Stimulated activated memory B cell treated with anti-CD40 and anti-IgM and Interleukin-4, amounts not matched to agents 10 μg/mL and 1 μg/mL and 100 μg/mL, for 72 hours (primary cell): Measurements from ENCODE around the gene PRPH.
"Not testable (repeated sequence)": the region's sequence is repeated elsewhere in the genome, so short reads cannot be mapped to it uniquely, and the experiment has no call there.

ENCODE experiments used
- ATAC-seq: fragments of 150-1000 bp; cut with Tn5 transposase; 2 replicates; pipeline ENCODE4 v1.10.0; 2021
- H3K27ac Mint-ChIP-seq: one replicate; pipeline ENCODE4 v1.8.0; 2022; ENCODE audit warnings: mild to moderate bottlenecking, mixed read lengths
- H3K27me3 Mint-ChIP-seq: one replicate; pipeline ENCODE4 v1.8.0; 2022; ENCODE audit warnings: mixed read lengths
- H3K36me3 Mint-ChIP-seq: one replicate; pipeline ENCODE4 v1.8.0; 2022; ENCODE audit warnings: mixed read lengths
- H3K4me1 Mint-ChIP-seq: one replicate; pipeline ENCODE4 v1.8.0; 2022; ENCODE audit warnings: mixed read lengths
- H3K4me3 Mint-ChIP-seq: one replicate; pipeline ENCODE4 v1.8.0; 2022; ENCODE audit warnings: mild to moderate bottlenecking, moderate library complexity, mixed read lengths
- H3K9me3 Mint-ChIP-seq: one replicate; pipeline ENCODE4 v1.8.0; 2022; ENCODE audit warnings: mixed read lengths

The PRPH gene

GRCh38 chr12:49269191-49269590 lies 25.8 kb upstream of the PRPH start:
- peaks cover 20% of the 10 kb centered on the region for H3K4me1 Mint-ChIP-seq
- not testable (repeated sequence) for H3K27ac Mint-ChIP-seq, H3K27me3 Mint-ChIP-seq, H3K4me3 Mint-ChIP-seq, H3K9me3 Mint-ChIP-seq, ATAC-seq
- H3K36me3 Mint-ChIP-seq = peaks cover 33% of the 10 kb centered on the region

DNA sequence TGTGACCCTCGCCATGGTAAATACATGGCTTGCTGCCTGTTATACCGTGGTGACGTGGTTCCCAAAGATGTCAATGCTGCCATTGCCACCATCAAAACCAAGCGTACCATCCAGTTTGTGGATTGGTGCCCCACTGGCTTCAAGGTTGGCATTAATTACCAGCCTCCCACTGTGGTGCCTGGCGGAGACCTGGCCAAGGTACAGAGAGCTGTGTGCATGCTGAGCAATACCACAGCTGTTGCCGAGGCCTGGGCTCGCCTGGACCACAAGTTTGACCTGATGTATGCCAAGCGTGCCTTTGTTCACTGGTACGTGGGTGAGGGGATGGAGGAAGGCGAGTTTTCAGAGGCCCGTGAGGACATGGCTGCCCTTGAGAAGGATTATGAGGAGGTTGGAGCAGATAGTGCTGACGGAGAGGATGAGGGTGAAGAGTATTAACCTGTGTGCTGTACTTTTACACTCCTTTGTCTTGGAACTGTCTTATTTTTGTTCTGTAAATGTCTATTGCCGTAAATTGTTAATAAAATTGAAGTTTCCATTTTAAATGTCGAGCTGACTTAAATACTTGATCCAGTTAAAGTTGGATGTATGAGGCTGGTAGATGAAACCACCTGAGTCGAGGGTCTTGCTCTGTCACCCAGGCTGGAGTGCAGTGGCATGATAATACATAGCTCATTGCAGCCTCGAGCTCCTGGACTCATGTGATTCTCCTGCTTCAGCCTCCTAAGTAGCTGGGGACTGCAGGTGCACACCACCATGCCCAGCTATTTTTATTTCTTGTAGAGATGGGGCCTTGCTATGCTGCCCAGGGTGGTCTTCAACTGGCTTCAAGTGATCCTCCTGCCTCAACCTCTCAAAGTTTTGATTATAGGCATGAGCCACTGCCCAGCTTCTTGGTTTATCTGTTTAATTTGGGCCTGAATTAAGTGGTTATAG lies 21.9 kb upstream of the PRPH start:
- H3K27ac Mint-ChIP-seq = no peak overlapping the region
- no peaks in the 10 kb centered on the region for H3K9me3 Mint-ChIP-seq
- no peak overlapping the region for H3K4me3 Mint-ChIP-seq
- no peak for ATAC-seq
- no peaks in the 10 kb centered on the region for H3K27me3 Mint-ChIP-seq
- H3K4me1 Mint-ChIP-seq = peaks cover 6% of the 10 kb centered on the region
- H3K36me3 Mint-ChIP-seq = peaks cover 33% of the 10 kb centered on the region

DNA sequence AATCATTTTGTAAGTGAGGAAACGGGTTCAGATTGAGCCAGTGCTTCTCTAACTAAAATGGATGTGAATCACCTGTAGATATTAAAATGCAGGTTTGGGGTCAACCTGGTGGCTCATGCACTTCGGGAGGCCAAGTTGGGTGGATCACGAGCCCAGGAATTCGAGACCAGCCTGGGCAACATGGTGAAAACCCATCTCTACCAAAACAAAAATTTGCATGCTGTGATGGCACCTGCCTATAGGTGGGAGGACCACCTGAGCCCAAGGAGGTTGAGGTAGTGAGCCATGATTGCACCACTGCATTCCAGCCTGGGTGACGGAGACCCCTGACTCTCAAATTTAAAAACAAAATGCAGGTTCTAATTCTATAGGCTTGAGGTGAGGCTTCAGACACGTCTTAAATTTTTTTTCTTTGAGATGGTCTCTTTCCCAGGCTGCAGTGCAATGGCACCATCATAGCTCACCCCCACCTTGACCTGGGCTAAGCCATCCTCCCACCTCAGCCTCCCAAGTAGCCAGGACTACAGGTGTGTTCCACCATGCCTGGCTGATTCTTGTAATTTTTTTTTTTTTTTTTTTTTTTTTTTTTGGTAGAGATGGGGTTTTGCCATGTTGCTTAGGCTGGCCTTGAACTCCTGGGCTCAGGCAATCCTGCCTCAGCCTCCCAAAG lies 21.1 kb upstream of the PRPH start:
- ATAC-seq = no peak
- H3K4me3 Mint-ChIP-seq = no peak overlapping the region
- no peak overlapping the region for H3K27ac Mint-ChIP-seq
- H3K27me3 Mint-ChIP-seq = peaks cover 2% of the 10 kb centered on the region
- no peaks in the 10 kb centered on the region for H3K9me3 Mint-ChIP-seq
- H3K36me3 Mint-ChIP-seq = peaks cover 33% of the 10 kb centered on the region
- H3K4me1 Mint-ChIP-seq = no peaks in the 10 kb centered on the region

DNA sequence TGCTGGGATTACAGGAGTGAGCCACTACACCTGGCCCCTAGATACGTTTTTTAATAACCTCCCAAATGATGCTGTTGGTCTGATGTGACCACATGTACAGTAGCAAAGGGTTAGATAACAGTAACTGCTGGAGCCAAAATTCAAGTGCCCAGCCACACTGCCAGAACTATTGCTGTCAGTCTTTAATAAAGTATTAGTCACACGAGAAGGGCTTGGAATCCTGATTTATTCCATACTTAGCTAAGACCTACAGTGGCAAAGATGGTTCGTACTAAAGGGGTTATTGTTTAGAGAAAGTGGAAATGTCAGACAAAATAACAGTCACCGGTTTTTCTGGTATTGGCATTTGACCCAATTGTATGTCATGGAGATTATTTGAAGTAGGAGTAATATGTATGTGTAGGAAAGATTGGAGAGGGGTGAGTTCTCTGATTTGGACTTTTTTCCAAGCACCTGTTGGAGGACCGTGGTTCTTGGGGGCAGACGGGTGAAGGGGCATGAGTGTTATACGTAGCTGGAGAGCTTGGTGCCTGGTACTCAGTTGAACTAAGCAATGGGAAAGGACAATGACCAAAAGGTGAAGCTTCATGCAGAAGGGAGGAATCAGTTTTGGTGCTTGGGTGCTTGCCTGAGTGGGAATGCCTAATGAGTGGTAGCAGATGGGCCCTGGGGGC lies 20.4 kb upstream of the PRPH start:
- Mint-ChIP-seq H3K4me3 (no peak overlapping the region), H3K4me1 (no peaks in the 10 kb centered on the region), H3K27me3 (peaks cover 9% of the 10 kb centered on the region), H3K9me3 (no peaks in the 10 kb centered on the region), H3K36me3 (peaks cover 27% of the 10 kb centered on the region), H3K27ac (no peak overlapping the region)
- ATAC-seq = no peak

- H3K4me1 Mint-ChIP-seq = no peaks in the 10 kb centered on the region
- H3K36me3 Mint-ChIP-seq = peaks cover 17% of the 10 kb centered on the region
- H3K9me3 Mint-ChIP-seq = no peaks in the 10 kb centered on the region
- H3K27ac Mint-ChIP-seq = no peak overlapping the region
- H3K27me3 Mint-ChIP-seq = peaks cover 24% of the 10 kb centered on the region
- ATAC-seq = no peak
- H3K4me3 Mint-ChIP-seq = no peak overlapping the region
These were observed 18.4 kb upstream of the PRPH start for GRCh38 chr12:49276304-49277290.

DNA sequence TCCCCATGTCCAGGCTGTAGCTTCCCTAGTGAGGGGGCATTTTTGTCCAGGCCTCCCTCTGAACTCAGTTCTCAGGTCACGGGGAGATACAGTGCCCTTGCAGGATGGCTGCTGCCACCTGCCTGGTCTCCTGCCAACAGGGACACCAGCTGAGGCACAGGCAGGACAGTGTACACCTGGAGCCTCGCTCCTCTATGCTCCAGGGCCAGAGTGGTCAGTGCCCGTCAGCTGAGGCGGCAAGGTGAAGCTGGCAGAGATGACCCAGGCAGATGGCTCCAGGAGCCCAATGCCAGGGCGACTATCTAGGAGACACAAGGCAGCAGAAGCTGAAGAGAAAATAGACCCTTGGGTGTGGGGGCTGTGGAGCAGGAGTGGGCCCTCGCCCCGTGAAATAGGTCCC lies 17.5 kb upstream of the PRPH start:
- H3K36me3 Mint-ChIP-seq = peaks cover 14% of the 10 kb centered on the region
- H3K27me3 Mint-ChIP-seq = peaks cover 31% of the 10 kb centered on the region
- no peaks in the 10 kb centered on the region for H3K4me1 Mint-ChIP-seq
- H3K4me3 Mint-ChIP-seq = no peak overlapping the region
- H3K9me3 Mint-ChIP-seq = no peaks in the 10 kb centered on the region
- ATAC-seq = no peak
- no peak overlapping the region for H3K27ac Mint-ChIP-seq

- no peaks in the 10 kb centered on the region for H3K9me3 Mint-ChIP-seq
- no peaks in the 10 kb centered on the region for H3K36me3 Mint-ChIP-seq
- H3K27me3 Mint-ChIP-seq = peaks cover 46% of the 10 kb centered on the region
- no peak overlapping the region for H3K4me3 Mint-ChIP-seq
- H3K4me1 Mint-ChIP-seq = no peaks in the 10 kb centered on the region
- ATAC-seq = no peak
- no peak overlapping the region for H3K27ac Mint-ChIP-seq
These were observed 15.2 kb upstream of the PRPH start for GRCh38 chr12:49279706-49280159.

DNA sequence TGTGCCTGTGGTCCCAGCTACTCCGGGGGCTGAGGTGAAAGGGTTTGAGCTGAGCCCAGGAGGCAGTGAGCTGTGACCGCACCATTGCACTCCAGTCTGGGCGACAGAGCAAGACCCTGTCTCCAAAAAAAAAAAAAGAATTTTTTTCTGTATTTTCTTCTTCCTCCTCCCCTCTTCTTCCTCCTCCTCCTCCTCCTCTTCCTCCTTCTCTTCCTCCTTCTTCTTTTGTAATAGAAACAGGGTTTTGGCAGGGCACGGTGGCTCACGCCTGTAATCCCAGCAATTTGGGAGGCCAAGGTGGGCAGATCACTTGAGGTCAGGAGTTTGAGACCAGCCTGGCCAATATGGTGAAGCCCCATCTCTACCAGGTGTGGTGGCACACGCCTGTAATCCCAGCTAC lies 14.4 kb upstream of the PRPH start:
- ATAC-seq, H3K4me3 Mint-ChIP-seq, H3K36me3 Mint-ChIP-seq, H3K9me3 Mint-ChIP-seq, H3K27ac Mint-ChIP-seq, H3K4me1 Mint-ChIP-seq: not testable (repeated sequence)
- H3K27me3 Mint-ChIP-seq = peaks cover 51% of the 10 kb centered on the region

DNA sequence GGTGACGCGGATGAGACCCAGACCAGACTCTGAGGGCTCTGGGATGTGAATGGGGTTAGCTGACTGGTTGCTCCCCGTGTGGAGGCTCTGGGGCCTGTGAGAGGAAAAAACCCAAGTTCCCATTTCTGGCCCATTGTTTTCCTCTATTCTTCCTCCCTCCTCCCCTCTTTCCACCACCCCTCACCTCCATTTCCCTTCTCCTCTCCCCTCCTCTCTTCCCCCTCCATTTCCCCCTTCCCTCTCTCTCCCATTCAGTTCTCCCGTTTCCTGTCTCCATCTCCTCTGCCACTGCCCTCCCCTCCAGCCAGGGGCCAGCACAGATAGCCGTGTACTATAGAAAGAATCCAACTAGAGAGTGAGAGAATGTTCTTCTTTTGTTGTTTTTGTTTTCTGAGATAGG lies 12.6 kb upstream of the PRPH start:
- no peak overlapping the region for H3K4me3 Mint-ChIP-seq
- H3K27me3 Mint-ChIP-seq = peaks cover 53% of the 10 kb centered on the region
- no peak for ATAC-seq
- H3K27ac Mint-ChIP-seq = no peak overlapping the region
- no peaks in the 10 kb centered on the region for H3K4me1 Mint-ChIP-seq
- H3K9me3 Mint-ChIP-seq = no peaks in the 10 kb centered on the region
- no peaks in the 10 kb centered on the region for H3K36me3 Mint-ChIP-seq

DNA sequence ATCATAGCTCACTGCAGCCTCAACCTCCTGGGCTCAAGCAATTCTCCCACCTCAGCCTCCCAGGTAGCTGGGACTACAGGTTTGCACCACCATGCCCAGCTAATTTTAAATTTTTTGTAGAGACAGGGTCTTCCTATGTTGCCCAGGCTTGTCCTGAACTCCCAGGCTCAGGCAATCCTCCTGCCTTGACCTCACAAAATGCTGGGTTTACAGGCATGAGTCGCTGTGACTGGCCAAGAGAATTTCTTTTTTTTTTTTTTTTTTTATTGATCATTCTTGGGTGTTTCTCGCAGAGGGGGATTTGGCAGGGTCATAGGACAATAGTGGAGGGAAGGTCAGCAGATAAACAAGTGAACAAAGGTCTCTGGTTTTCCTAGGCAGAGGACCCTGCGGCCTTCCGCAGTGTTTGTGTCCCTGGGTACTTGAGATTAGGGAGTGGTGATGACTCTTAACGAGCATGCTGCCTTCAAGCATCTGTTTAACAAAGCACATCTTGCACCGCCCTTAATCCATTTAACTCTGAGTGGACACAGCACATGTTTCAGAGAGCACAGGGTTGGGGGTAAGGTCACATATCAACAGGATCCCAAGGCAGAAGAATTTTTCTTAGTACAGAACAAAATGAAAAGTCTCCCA lies 12.1 kb upstream of the PRPH start:
- H3K4me3 Mint-ChIP-seq, H3K36me3 Mint-ChIP-seq, ATAC-seq, H3K27ac Mint-ChIP-seq, H3K4me1 Mint-ChIP-seq, H3K9me3 Mint-ChIP-seq: not testable (repeated sequence)
- H3K27me3 Mint-ChIP-seq = peaks cover 58% of the 10 kb centered on the region

DNA sequence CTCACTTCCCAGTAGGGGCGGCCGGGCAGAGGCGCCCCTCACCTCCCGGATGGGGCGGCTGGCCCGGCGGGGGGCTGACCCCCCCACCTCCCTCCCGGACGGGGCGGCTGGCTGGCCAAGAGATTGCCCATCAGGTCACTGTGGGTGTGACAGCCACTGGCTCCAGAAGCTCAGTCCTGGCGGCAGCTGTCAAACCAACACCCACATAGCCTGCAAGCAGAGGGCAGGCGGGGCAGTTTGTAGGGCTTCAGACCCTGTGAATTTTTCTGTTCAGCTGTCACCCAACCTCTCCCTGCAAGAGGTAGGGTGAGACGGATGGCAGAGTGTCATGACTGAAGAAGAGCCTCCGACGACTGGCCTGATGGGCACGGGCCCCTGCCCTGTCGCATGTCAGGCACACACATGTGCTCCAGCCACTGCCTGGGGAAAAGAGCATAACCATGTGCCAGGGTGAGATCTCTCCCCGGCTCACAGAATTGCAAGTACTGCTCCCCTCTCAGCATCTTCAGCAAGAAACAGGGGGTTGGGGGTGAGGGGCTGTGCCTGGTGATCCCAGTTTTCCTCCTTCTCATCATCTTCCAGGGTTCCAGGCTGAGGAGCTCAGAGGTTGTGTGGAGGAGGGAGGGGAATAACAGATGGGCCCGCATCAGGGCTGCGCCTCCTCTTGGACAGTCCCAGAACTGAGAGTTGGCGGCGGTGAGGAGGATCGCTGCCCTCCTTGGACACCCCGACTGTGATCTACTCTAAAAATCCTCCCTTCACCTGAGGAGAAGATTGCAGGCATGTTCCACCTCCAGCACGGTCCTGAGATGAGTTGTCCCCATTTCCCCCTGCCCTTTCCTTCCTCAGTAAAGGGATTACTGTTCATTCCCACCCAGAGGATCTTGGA lies 11.2 kb upstream of the PRPH start:
- peaks cover 66% of the 10 kb centered on the region for H3K27me3 Mint-ChIP-seq
- H3K36me3 Mint-ChIP-seq = no peaks in the 10 kb centered on the region
- H3K9me3 Mint-ChIP-seq = no peaks in the 10 kb centered on the region
- H3K4me3 Mint-ChIP-seq = no peak overlapping the region
- no peak for ATAC-seq
- no peak overlapping the region for H3K27ac Mint-ChIP-seq
- no peaks in the 10 kb centered on the region for H3K4me1 Mint-ChIP-seq

DNA sequence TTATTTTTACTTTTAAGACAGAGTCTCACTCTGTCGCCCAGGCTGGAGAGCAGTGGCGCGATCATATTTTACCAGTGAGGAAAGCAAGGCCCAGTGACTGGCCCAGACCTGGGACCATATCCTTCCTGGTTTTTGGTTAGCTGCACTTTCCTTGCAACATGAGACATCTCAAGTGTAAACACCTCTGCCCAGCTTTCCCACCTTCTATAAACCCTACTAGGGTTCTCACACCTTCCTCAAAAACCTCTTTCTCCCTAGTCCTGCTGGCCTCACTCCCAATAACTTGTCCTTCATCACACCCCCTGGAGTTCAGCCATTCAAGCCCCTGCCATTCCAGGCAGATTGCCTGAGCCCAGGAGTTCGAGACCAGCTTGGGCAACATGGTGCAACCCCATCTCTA lies 10.3 kb upstream of the PRPH start:
- Mint-ChIP-seq H3K27me3 (peaks cover 63% of the 10 kb centered on the region), H3K4me1 (no peaks in the 10 kb centered on the region), H3K27ac (no peak overlapping the region), H3K4me3 (no peak overlapping the region), H3K36me3 (no peaks in the 10 kb centered on the region), H3K9me3 (no peaks in the 10 kb centered on the region)
- no peak for ATAC-seq

- no peak for ATAC-seq
These were observed 7.1 kb upstream of the PRPH start for GRCh38 chr12:49287876-49288275.

More at GRCh38 chr12:49287876-49288275, 7.1 kb upstream of the PRPH start:
- Mint-ChIP-seq H3K4me1 (no peaks in the 10 kb centered on the region), H3K9me3 (no peaks in the 10 kb centered on the region), H3K36me3 (no peaks in the 10 kb centered on the region), H3K27ac (no peak overlapping the region), H3K27me3 (peaks cover 48% of the 10 kb centered on the region), H3K4me3 (no peak overlapping the region)
